HepG2 (cell line): ENCODE measurements around the gene ETFB. TPM values are rescaled to one million over a fixed set of nuclear protein-coding genes. Genes with fewer than 3 reads are reported as not detected.
A peak's percentile ranks its signal among the peaks of the same experiment; 100 is the strongest.

Experiments
- ASH2L ChIP-seq: fragments of 300-600, 200-600 bp; sonication (generic); IDR thresholded peaks from 2 replicates; pipeline ENCODE4 v1.7.0; 2017; ENCODE audit warnings: low read depth, mild to moderate bottlenecking, moderate library complexity, mixed read lengths, low read length; ENCODE audit not compliant: insufficient read length
- CREM ChIP-seq, 2 experiments: sonication (generic) in 1 of 2; formaldehyde crosslinking in 1 of 2; IDR thresholded peaks; 2 replicates each; pipeline versions ENCODE4 v1.4.0 to v1.6.1; 2016 to 2020; ENCODE audit warnings: antibody characterized with exemption in 1 of 2, mild to moderate bottlenecking in 1 of 2, missing genetic modification reagents in 1 of 2
- HNF4A ChIP-seq: sonication (generic); formaldehyde crosslinking; IDR thresholded peaks from 2 replicates; pipeline ENCODE4 v1.4.0; 2020; ENCODE audit warnings: missing genetic modification reagents
- HNF4G ChIP-seq, 2 experiments: sonication (generic) in 1 of 2; formaldehyde crosslinking in 1 of 2; IDR thresholded peaks; 2 replicates each; pipeline versions ENCODE4 v1.4.0 to v1.6.1; 2011 to 2020; ENCODE audit warnings: borderline replicate concordance in 2 of 2, low read depth in 2 of 2, mild to moderate bottlenecking in 2 of 2, low read length in 1 of 2, missing genetic modification reagents in 1 of 2, moderate library complexity in 1 of 2
- HNRNPUL1 ChIP-seq: fragments of 200-400 bp; formaldehyde crosslinking; IDR thresholded peaks from 2 replicates; pipeline ENCODE4 v1.6.1; 2017; ENCODE audit warnings: low read depth, mild to moderate bottlenecking, low read length, moderate library complexity
- IKZF1 ChIP-seq: fragments of 450-650 bp; IDR thresholded peaks from 2 replicates; pipeline ENCODE4 v1.7.1; 2016
- KDM2A ChIP-seq: sonication (generic); formaldehyde crosslinking; IDR thresholded peaks from 2 replicates; pipeline ENCODE4 v1.4.0; 2020; ENCODE audit warnings: low read depth, missing genetic modification reagents, borderline replicate concordance
- MAFG ChIP-seq: sonication (generic); formaldehyde crosslinking; IDR thresholded peaks from 2 replicates; pipeline ENCODE4 v1.5.1; 2020; ENCODE audit warnings: mild to moderate bottlenecking, missing genetic modification reagents
- ONECUT2 ChIP-seq: sonication (generic); formaldehyde crosslinking; IDR thresholded peaks from 2 replicates; pipeline ENCODE4 v1.4.0; 2020; ENCODE audit warnings: missing genetic modification reagents
- RBM22 ChIP-seq: fragments of 200-400 bp; formaldehyde crosslinking; optimal IDR thresholded peaks from 2 replicates; pipeline ENCODE3; 2017; ENCODE audit warnings: mild to moderate bottlenecking, low read length, moderate library complexity
- RFX1 ChIP-seq: fragments of 450-650 bp; IDR thresholded peaks from 2 replicates; pipeline ENCODE4 v1.6.1; 2017
- ZBTB1 ChIP-seq: sonication (generic); formaldehyde crosslinking; IDR thresholded peaks from 2 replicates; pipeline ENCODE4 v1.4.0; 2020; ENCODE audit warnings: missing genetic modification reagents, borderline replicate concordance
- ZBTB3 ChIP-seq: sonication (generic); formaldehyde crosslinking; IDR thresholded peaks from 2 replicates; pipeline ENCODE4 v1.4.0; 2020; ENCODE audit warnings: low read depth, mild to moderate bottlenecking, moderate library complexity, missing genetic modification reagents, borderline replicate concordance
- ZNF17 ChIP-seq: sonication (generic); formaldehyde crosslinking; IDR thresholded peaks from 2 replicates; pipeline ENCODE4 v1.5.0; 2020; ENCODE audit warnings: mild to moderate bottlenecking, missing genetic modification reagents
- ZNF430 ChIP-seq: sonication (generic); formaldehyde crosslinking; IDR thresholded peaks from 2 replicates; pipeline ENCODE4 v1.9.0; 2021; ENCODE audit warnings: mild to moderate bottlenecking, missing genetic modification reagents
- ZNF549 ChIP-seq: sonication (generic); formaldehyde crosslinking; IDR thresholded peaks from 2 replicates; pipeline ENCODE4 v1.5.0; 2020; ENCODE audit warnings: missing genetic modification reagents
- ZNF570 ChIP-seq: sonication (generic); formaldehyde crosslinking; IDR thresholded peaks from 2 replicates; pipeline ENCODE4 v1.4.0; 2020; ENCODE audit warnings: mild to moderate bottlenecking, missing genetic modification reagents, borderline replicate concordance
- ZNF766 ChIP-seq: sonication (generic); formaldehyde crosslinking; IDR thresholded peaks from 2 replicates; pipeline ENCODE4 v1.5.0; 2020; ENCODE audit warnings: missing genetic modification reagents, borderline replicate concordance
- polyA plus RNA-seq, 8 experiments: library from polyadenylated mRNA; depleted of rRNA in 3 of 8; stranded (reverse) in 7 of 8; unstranded in 1 of 8; fragments of >200 nt; fragmentation: Illumina TruSeq in 4 of 8; extraction: Trizol in 4 of 8; gene quantifications; 2 replicates each; pipeline versions ENCODE4 v1.2.1 to v1.2.3, GENCODE V29; 2011 to 2016; ENCODE audit warnings: low read depth in 4 of 8, missing spikeins in 1 of 8, mixed read lengths in 1 of 8; ENCODE audit not compliant: insufficient read depth in 1 of 8
- total RNA-seq, 5 experiments: library from RNA; depleted of rRNA; stranded (reverse); fragments of >200 nt; fragmentation: Illumina TruSeq; extraction: Trizol; gene quantifications; 2 replicates each; pipeline ENCODE4 v1.2.3, GENCODE V29; 2016; ENCODE audit warnings: low read depth in 1 of 5
- TF ChIP-seq, protein P1 (sequence below): sonication (generic); formaldehyde crosslinking; IDR thresholded peaks from 2 replicates; pipeline ENCODE4 v1.4.0; 2020; ENCODE audit warnings: missing genetic modification reagents
- TF ChIP-seq, protein P2 (sequence below): sonication (generic); formaldehyde crosslinking; IDR thresholded peaks from 2 replicates; pipeline ENCODE4 v1.4.0; 2020; ENCODE audit warnings: mild to moderate bottlenecking, missing genetic modification reagents, borderline replicate concordance
- TF ChIP-seq, protein P3 (sequence below): sonication (generic); formaldehyde crosslinking; IDR thresholded peaks from 2 replicates; pipeline ENCODE4 v1.4.0; 2020; ENCODE audit warnings: low read depth, mild to moderate bottlenecking, missing genetic modification reagents
- TF ChIP-seq, protein P4 (sequence below): sonication (generic); formaldehyde crosslinking; IDR thresholded peaks from 2 replicates; pipeline ENCODE4 v1.5.0; 2020; ENCODE audit warnings: mild to moderate bottlenecking, missing genetic modification reagents
- TF ChIP-seq, protein P5 (sequence below): IDR thresholded peaks from 2 replicates; pipeline ENCODE4 v1.6.1; 2016

Gene ETFB
- total and polyA plus RNA-seq, 2 of the 13 experiments (the other 11 are each of a cell fraction or from before 2014, with no cell fraction given), result 678 to 1,314 TPM

DNA sequence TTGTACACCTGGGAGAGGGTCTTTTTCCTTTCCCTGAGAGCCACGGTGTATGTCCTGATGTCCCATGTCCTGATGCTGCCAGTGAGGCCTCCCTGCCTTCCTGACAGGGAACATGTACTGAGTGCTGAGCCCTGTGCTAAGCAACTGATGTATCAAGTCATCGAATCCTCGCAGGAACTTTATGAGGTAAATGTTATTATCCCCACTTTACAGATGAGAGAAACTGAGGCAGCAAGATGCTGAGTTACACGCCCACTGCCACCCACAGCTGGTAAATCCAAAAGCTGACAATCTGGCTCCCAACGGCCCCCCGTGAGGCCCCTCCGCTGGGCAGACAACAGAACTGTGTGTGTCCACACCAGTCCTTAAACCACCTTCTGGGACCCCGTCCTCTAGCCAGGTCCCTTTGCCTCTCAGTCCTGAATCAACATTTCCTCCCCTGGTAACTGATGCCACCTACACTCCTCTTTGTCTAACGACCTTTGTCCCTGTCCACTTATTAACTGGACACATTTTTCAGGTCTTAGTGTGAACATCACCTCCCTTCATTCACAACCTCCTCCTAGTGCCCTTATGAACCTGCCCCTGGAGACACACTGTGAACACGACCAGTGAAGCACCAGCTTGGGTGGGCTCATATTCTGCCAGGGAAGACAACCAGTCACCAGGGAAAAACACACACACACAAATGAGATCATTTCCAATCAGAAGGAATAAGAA is 18.8 kb downstream of the ETFB start (continued):
- TF ChIP-seq ONECUT2 (CRISPR knock-in tag) (no peak), ZNF17 (CRISPR knock-in tag) (no peak), HNRNPUL1 (no peak), ZNF570 (CRISPR knock-in tag) (no peak), ZNF549 (CRISPR knock-in tag) (peak; percentile 88; the same call in 1 of the 2 replicates), RFX1 (no peak), CREM (IDR thresholded peaks at IDR 0.05) (no peak), CREM (CRISPR knock-in tag; IDR thresholded peaks at IDR 0.05) (no peak), ZBTB3 (no peak), ZNF430 (CRISPR knock-in tag) (0 out of 2 replicates have a peak, but pooled peaks have one; percentile 28), HNF4G (IDR thresholded peaks at IDR 0.05; ENCODE audit: borderline replicate concordance, low read depth, low read length) (no peak), HNF4G (CRISPR knock-in tag; IDR thresholded peaks at IDR 0.05; ENCODE audit: borderline replicate concordance, low read depth) (no peak), ZBTB1 (no peak), RBM22 (peak; percentile 22), ASH2L (no peak), MAFG (CRISPR knock-in tag) (no peak), ZNF766 (CRISPR knock-in tag) (no peak), HNF4A (CRISPR knock-in tag) (peak; percentile 75), KDM2A (CRISPR knock-in tag) (no peak), IKZF1 (no peak)
- TF ChIP-seq, protein P1, sequence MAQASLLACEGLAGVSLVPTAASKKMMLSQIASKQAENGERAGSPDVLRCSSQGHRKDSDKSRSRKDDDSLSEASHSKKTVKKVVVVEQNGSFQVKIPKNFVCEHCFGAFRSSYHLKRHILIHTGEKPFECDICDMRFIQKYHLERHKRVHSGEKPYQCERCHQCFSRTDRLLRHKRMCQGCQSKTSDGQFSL (CRISPR knock-in tag), result 0 out of 2 replicates have a peak, but pooled peaks have one; percentile 22
- TF ChIP-seq, protein P2, sequence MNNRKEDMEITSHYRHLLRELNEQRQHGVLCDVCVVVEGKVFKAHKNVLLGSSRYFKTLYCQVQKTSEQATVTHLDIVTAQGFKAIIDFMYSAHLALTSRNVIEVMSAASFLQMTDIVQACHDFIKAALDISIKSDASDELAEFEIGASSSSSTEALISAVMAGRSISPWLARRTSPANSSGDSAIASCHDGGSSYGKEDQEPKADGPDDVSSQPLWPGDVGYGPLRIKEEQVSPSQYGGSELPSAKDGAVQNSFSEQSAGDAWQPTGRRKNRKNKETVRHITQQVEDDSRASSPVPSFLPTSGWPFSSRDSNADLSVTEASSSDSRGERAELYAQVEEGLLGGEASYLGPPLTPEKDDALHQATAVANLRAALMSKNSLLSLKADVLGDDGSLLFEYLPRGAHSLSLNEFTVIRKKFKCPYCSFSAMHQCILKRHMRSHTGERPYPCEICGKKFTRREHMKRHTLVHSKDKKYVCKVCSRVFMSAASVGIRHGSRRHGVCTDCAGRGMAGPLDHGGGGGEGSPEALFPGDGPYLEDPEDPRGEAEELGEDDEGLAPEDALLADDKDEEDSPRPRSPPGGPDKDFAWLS (CRISPR knock-in tag), result no peak
- TF ChIP-seq, protein P3, sequence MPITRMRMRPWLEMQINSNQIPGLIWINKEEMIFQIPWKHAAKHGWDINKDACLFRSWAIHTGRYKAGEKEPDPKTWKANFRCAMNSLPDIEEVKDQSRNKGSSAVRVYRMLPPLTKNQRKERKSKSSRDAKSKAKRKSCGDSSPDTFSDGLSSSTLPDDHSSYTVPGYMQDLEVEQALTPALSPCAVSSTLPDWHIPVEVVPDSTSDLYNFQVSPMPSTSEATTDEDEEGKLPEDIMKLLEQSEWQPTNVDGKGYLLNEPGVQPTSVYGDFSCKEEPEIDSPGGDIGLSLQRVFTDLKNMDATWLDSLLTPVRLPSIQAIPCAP (CRISPR knock-in tag), result no peak
- TF ChIP-seq, protein P4, sequence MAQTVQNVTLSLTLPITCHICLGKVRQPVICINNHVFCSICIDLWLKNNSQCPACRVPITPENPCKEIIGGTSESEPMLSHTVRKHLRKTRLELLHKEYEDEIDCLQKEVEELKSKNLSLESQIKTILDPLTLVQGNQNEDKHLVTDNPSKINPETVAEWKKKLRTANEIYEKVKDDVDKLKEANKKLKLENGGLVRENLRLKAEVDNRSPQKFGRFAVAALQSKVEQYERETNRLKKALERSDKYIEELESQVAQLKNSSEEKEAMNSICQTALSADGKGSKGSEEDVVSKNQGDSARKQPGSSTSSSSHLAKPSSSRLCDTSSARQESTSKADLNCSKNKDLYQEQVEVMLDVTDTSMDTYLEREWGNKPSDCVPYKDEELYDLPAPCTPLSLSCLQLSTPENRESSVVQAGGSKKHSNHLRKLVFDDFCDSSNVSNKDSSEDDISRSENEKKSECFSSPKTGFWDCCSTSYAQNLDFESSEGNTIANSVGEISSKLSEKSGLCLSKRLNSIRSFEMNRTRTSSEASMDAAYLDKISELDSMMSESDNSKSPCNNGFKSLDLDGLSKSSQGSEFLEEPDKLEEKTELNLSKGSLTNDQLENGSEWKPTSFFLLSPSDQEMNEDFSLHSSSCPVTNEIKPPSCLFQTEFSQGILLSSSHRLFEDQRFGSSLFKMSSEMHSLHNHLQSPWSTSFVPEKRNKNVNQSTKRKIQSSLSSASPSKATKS, result no peak
- TF ChIP-seq, protein P5, sequence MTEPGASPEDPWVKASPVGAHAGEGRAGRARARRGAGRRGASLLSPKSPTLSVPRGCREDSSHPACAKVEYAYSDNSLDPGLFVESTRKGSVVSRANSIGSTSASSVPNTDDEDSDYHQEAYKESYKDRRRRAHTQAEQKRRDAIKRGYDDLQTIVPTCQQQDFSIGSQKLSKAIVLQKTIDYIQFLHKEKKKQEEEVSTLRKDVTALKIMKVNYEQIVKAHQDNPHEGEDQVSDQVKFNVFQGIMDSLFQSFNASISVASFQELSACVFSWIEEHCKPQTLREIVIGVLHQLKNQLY (CRISPR knock-in tag), result no peak
